H54 (cell line): ENCODE data around the gene DNAH1.

Experiments used
- DNase-seq: peaks from one replicate; pipeline ENCODE4 v3.0.0; 2011; ENCODE audit warnings: low spot score, mixed read lengths; ENCODE audit not compliant: insufficient read length
- FAIRE-seq: peaks from 3 replicates; lab custom pipeline; 2011; peaks lifted over from hg19 to GRCh38; lab: Jason Lieb, UNC
- POLR2A ChIP-seq: IDR thresholded peaks from 2 replicates; pipeline ENCODE4 v1.6.1; 2011; ENCODE audit warnings: low read depth, mild to moderate bottlenecking, low read length

Gene DNAH1

DNA sequence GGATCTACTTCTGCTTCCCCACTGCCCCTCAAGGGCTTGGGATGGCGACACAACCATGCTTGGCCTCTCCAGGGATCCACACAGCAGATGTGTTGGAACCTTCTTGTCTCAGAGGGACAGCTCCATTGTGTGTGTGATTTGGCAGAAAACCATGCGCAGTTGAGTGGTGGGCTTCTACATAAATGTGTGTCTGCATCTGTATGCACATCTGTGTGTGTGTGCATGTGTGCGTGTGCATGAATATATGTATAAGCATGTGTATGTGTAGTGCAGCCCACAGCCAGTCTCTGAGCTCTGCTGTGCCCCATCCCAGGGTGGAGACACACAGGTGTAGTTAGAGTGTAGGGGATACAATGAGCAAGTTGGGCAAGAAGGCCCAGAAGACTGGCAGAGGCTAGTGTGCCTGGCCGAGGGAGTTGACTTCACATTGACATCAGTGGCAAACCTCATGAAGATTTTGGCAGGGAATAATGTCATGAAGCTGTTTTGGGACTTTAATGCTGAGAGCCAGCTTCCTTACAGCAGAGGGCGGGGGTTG is 20.4 kb upstream of the DNAH1 start:
- FAIRE-seq (no peak), DNase-seq (no peak)
- TF ChIP-seq POLR2A, result no peak

DNA sequence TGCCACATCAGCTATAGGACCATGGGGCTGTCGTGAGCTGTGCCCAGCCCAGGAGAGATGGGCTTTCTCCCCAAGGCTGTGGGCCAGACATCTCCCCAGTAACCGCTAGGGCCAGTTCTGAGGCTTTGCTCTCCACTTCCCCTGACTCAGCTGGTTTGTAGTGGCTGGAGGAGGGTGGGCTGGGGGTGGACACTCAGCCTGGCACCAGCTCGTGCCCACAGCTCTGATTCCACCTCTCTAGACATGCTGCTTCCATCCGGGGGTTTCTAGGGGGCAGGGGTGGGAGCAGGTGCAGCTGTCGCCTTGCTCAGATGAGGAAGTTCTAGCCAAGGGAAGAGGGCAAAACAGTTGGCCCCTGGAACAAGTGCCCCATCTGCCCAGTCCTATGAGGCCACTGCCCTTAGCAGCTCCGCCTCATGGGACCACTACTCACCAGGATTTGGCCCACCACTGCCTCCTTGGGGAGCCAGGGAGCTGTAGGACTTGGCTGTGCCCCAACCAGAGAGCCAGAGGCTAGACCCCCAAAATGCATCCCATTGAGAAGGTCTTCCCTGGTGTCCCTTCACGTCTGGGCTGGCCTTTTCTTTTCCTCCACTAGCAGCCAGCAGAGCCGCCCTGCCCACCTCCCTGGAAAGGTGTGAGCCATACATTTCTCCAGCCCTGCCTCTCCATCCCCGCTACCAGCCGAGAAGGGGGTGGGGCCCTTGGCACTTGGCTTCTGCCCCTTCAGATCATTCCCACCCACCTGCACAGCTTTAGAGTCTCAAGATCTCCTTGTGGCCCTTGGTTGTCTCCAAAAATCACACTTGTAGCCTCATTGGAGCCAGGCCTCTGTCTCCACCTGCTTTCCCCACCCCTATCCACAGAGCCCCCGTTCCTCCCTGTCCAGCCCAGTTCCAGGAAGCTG is 18.6 kb upstream of the DNAH1 start:
- no peak for TF ChIP-seq POLR2A
- DNase-seq (no peak), FAIRE-seq (no peak)

- no peak for TF ChIP-seq POLR2A
- no peak for FAIRE-seq
These were observed 17.7 kb upstream of the DNAH1 start for GRCh38 chr3:52298149-52299098.

GRCh38 chr3:52299247-52299878 is 16.8 kb upstream of the DNAH1 start:
- no peak for TF ChIP-seq POLR2A
- no peak for DNase-seq
- no peak for FAIRE-seq

More at GRCh38 chr3:52298149-52299098, 17.7 kb upstream of the DNAH1 start:
- no peak for DNase-seq

GRCh38 chr3:52299879-52300611 is 16.1 kb upstream of the DNAH1 start:
- no peak for TF ChIP-seq POLR2A
- peak; percentile 69 for DNase-seq
- FAIRE-seq, result peak; percentile 69

GRCh38 chr3:52302426-52303145 is 13.5 kb upstream of the DNAH1 start:
- DNase-seq (no peak), FAIRE-seq (no peak)
- TF ChIP-seq POLR2A, result no peak

- DNase-seq (no peak), FAIRE-seq (no peak)
- no peak for TF ChIP-seq POLR2A
These were observed 12.3 kb upstream of the DNAH1 start for GRCh38 chr3:52303811-52304210.

GRCh38 chr3:52305926-52306325 is 10.2 kb upstream of the DNAH1 start:
- no peak for TF ChIP-seq POLR2A
- FAIRE-seq, result no peak
- no peak for DNase-seq

DNA sequence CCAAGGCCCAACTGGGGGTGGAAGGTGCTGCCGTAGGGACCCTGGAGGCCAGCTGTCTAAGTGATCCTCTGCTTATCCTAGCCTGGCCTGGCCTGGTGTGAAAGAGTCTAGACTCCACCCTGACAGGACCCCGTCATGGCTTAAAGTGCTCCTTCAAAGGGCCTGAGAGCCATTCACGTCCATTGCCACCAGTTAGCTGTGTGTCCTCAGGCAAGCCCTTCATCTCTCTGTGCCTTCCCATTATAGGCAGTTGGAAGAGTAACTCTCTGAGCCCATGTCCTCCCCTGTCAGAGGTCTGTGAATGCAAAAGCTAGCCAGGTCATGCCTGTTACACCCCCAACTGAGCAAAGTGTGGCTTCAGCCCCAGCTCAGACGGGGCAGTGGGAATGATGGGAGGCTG is 9.1 kb upstream of the DNAH1 start:
- DNase-seq (no peak), FAIRE-seq (no peak)
- no peak for TF ChIP-seq POLR2A

DNA sequence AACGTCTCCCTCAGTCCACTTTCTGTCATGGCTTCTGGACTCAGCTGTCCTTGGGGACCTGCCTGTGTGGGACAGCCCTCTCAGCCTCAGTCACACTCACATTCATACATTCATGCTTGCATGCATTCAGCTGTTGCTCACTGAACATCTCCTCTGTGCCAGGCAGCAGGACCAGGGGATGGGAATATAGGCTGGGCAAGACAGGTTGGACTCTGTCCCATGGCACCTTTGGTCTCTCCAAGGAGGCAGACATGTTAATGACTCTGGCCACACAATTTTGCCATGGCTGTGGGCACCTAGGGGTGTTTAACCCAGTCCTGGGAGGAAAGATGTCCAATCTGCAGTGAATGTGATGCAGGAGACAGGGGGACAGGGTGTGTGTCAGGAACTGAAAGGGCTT is 7.8 kb upstream of the DNAH1 start:
- DNase-seq (no peak), FAIRE-seq (no peak)
- no peak for TF ChIP-seq POLR2A

DNA sequence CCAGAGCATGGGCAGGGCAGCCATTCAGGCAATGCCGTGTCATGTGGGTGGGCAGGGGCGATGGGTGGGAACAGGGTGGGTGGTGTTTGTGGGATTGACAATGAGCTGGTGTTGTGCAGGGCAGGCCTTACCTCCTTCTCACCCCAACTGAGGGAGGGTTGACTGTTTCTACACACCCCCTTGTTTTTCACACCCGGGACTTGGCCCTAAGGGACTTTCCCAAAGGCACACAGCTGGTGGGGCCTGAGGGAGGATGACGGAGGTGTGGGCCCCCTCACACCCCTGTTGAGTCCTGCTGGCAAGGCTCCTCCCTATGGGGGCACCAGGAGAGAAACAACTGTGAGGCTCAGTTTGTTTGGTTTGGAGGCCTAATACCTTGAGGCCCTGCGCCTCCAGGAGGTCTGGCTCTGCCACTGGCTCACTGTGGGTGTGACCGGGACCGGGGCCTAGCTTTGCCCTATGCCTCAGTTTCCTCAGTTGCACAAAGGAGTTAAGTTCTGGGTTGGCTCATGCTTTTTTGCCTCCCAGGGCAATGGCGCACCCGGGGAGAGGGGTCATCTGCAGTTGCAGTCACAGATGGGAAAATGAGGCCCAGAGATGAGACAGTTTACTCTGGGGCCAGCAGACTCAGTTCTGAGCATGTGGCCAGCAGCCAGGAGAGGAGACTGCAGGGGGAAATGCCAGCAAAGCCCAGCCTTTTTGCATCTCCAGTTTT is 5.1 kb upstream of the DNAH1 start:
- DNase-seq (no peak), FAIRE-seq (no peak)
- TF ChIP-seq POLR2A, result no peak
